ENCODE data around the gene MEA1.
"Not testable (repeated sequence)": the region's sequence is repeated elsewhere in the genome, so short reads cannot be mapped to it uniquely, and the experiment has no call there.

MEA1 gene

GRCh38 chr6:43009124-43009523 lies 4.6 kb downstream of the MEA1 start:
- DNase-seq (ENCODE audit: low spot score) = no peak

DNA sequence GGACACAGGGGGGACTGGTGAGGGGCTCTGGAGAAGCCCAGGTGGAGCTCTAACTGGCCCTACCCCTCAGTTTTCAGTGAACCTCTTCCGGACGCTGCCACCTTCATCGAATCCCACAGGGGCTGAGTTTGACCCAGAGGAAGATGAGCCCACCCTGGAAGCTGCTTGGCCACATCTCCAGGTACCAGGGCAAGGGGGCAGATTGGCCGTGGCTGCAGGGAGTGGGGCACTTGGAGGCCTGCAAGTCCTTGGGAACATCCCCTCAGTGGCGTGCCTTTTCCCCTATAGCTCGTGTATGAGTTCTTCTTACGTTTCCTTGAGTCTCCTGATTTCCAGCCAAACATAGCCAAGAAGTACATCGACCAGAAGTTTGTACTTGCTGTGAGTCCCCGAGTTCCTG lies 6.6 kb downstream of the MEA1 start:
- DNase-seq (ENCODE audit: low spot score) = no peak

- no peak for DNase-seq (ENCODE audit: low spot score)
Measured at GRCh38 chr6:43006251-43006650, 7.5 kb downstream of the MEA1 start.

DNA sequence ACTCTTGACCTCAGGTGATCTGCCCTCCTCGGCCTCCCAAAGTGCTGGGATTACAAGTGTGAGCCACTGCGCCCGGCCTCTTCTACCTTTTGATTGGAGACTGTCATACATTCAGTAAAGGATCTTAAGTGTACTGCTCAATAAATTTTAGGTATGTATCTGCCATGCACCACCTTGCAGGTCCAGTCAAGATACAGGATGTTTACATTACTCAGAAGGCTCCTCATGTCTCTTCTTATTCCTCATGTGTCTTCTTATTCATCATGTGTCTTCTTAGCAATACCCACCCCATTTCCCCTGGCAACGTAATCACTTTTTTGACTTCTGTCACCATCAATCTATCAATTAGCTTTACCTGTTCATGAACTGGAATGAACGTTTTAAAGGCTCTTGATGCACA lies 7.9 kb downstream of the MEA1 start:
- no peak for DNase-seq (ENCODE audit: low spot score)

GRCh38 chr6:43001843-43002242 lies 11.9 kb downstream of the MEA1 start:
- DNase-seq (ENCODE audit: low spot score) = no peak

- not testable (repeated sequence) for DNase-seq (ENCODE audit: low spot score)
Measured at GRCh38 chr6:42998205-42998604, 15.5 kb downstream of the MEA1 start.

- no peak for DNase-seq (ENCODE audit: low spot score)
Measured at GRCh38 chr6:42996513-42996912, 17.2 kb downstream of the MEA1 start.

- no peak for DNase-seq (ENCODE audit: low spot score)
Measured at GRCh38 chr6:42993445-42993844, 20.3 kb downstream of the MEA1 start.

GRCh38 chr6:42989923-42990322 lies 23.8 kb downstream of the MEA1 start:
- DNase-seq (ENCODE audit: low spot score) = no peak

DNA sequence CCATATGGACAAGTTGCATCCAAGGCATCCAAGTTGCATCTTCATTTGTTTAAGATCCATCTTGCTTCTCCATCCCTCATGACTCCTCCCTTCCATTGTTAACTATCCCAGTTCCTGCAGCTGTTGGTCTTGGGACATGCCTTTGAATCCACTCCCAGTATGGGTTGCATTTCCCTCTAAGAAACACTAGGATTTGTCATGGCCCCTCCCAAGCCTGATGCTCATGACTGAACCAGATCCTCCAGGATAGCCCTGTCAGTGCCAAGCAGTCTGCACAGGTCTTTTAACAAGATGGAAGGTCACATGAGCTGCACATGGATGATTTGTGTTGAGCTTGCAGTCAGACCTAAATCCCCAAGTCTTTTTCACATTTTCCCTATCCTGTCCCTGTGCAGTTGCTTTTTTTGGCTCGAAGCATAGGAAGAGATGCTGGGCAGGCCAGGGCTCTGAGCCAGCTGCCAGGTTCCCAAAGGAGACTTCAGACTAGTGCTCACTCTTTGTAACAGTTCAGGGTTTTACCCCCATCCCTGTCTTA lies 25.2 kb downstream of the MEA1 start:
- no peak for DNase-seq (ENCODE audit: low spot score)

DNA sequence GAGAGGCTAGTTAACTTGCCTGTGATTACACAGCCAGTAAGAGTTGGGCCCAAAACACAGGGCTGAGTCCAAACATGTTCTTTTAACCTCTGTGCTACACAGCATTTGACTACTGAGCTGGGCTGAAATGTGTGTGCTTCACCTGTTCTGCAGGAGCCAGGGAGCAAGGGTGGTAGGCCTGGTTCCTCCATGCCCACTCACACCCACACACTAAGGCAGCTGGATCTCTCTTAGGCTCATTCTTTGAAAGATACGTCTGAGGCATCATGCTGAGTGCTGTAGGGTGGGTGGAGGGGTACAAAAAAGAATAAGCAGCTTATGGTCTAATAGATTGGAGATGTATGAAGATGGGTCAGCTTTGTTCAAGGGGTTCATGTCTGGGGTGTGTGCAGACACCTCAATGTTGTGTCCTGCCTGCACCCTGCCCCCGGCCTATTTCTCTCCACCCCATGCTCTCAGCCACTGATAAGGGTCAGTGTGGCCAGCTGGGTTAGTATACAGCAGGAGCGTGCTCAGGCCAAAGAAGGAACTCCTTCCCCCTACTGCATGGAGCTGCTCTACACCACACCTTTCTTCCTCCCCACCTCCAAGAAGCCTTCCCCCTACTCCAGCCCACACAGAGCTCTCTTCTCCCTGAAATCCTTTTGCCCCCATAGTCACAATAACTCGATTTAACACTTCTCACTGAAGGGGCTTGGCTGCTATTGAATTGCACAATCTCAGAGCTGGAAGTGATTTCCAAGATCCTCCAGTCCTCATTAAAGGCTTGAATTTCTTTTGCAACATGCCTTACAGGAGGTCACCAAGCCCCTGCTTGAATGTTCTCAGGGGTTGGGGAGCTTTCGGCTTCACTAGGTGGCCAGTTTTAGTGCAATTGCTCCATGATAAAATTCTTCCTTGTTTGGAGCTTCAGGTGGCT lies 26.0 kb downstream of the MEA1 start:
- no peak for DNase-seq (ENCODE audit: low spot score)

DNA sequence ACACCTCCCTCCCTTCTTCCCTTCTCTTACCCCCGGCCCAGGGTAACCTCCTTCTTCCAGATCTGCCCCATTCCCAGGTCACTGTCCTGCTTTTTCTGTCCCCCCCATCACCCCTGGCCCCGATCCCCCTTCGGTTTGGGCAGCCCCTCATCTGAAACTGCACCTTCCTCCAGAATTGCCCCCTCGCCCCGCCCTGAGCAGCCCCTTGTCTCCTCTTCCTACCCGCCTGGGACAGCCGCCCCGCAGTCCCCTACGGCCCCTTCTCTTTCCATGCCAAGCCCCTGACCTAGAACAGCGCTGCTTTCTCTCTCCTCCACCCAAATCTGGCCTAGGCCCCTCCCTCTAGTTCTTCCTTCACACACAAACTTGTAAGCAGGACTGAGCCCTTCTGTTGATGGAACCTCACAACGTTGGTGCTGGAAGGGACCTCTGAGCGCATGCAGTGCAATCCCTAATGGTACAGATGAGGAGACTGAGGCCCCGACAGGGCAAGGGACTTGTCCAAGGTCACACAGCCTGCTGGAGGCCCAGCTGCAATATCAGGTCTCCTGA lies 28.7 kb downstream of the MEA1 start:
- DNase-seq (ENCODE audit: low spot score) = no peak

DNA sequence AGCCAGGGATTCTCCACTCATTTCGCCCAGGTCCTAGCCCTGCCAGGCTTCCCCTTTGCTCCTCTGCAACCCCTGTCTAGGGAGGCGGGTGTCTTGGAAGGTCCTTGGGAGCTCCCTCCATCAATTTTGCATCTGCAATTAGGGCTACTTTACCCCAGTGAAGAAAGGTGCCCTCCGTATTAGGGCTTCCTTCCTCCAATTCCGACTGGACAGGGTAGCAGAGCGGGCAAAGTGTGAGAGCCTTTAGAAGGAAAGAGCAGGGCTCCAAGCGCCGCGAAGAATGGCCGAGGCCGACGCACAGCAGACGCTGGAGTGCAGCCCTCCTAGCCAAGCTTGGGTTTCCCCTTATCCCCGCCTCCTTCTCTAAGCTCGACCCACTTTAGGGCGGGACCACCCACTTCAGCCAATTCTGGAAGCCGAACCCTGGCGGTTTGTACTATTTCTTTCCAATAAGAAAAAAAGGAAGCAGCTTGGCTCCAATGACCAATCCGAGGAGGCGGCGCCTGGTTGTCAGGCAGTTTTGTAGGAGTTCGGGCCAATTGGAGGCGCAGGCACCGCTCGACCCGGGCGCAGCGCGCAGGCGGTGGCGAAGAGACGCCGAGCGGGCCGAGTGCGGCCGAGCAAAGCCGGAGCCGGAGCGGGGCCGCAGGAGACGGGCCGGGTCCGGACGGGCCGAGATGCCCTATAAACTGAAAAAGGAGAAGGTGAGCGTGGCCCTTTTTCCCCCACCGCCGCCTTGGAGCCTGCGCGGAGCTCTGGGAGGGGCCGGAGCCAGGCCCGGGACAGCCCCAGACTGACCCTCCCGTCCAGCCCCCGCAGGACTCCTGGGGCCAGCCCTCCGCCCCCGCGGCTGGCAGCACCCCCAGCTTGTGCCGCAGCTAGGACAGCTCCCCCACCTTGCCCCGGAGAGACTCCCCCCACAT lies 29.5 kb downstream of the MEA1 start, which contains the start of gene PPP2R5D:
PPP2R5D (plus strand) TSS at position 570 of the 923 bp plus-strand sequence; CDS start at position 678, 108 bp downstream.
- DNase-seq (ENCODE audit: low spot score) = peak; percentile 100

DNA sequence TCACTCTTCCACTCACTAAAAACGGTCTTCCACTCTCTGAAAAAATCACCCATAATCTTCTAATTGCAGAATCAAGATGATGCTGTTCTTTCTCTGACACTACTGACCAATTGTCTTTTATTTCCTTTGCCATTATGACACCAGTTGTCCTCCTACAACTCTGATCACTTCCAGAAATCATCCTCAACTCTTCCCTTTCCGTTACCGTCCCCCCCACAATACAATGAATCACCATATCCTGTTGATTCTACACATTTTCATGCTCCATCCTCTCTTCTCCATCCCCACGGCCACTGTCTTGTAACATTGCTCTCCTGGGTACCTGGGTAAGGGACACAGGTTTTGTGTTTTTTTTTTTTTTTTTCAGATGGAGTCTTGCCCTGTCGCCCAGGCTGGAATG lies 31.9 kb downstream of the MEA1 start:
- no peak for DNase-seq (ENCODE audit: low spot score)

GRCh38 chr6:42979523-42980177 lies 34.1 kb downstream of the MEA1 start:
- DNase-seq (ENCODE audit: low spot score) = no peak

GRCh38 chr6:42978839-42979522 lies 34.8 kb downstream of the MEA1 start, which contains the start of gene PEX6:
TSS of gene PEX6 (minus strand) at chr6:42979181. CDS start at chr6:42979150, 31 bp downstream.
- peak; percentile 73 for DNase-seq (ENCODE audit: low spot score)

- DNase-seq (ENCODE audit: low spot score) = no peak
Measured at GRCh38 chr6:42978487-42978838, 35.3 kb downstream of the MEA1 start.

DNA sequence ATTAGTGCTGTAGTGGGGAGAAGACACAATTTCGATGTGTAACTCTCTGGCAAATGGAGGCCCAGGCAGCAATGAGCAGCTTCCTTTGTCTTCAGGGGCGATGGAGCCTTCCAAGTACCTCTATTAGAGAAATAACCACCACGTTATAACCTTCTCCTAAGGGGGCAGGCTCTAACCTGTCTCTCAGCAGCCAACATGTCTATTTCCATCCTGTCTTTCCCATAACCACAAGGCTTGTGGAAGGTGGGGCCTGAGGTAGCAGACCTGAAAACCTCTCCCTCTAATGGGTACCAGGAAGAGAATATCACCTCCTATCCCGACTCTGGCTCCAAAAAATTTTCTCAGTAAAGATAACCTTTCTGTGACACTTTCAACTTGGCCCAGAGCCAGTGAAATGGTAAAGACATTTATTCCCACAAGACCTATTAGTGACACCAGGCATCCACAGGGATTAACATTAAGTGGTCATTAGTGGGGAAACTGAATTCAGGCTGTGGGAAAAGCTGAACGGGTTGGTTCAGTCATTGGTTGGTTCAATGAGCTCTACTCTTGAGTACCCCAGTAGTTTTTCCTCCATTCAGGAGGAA lies 38.7 kb downstream of the MEA1 start:
- no peak for DNase-seq (ENCODE audit: low spot score)

- no peak for DNase-seq (ENCODE audit: low spot score)
Measured at GRCh38 chr6:42973926-42974325, 39.8 kb downstream of the MEA1 start.

GRCh38 chr6:42971746-42972327 lies 41.9 kb downstream of the MEA1 start:
- DNase-seq (ENCODE audit: low spot score) = no peak

Data from pons (tissue), 1 donor.